DOHH2 (cell line): ENCODE measurements around the gene DSG2.

ENCODE experiments used
- CTCF ChIP-seq: fragments of 200-600 bp; sonication (generic); IDR thresholded peaks from one replicate; pipeline ENCODE4 v1.5.1; 2014; ENCODE audit warnings: antibody characterized with exemption, mild to moderate bottlenecking, low read depth, low read length; ENCODE audit not compliant: poor library complexity, severe bottlenecking
- EZH2phosphoT487 ChIP-seq: fragments of 200-600 bp; sonication (generic); IDR thresholded peaks from 2 replicates; pipeline ENCODE4 v1.6.1; 2017; ENCODE audit warnings: borderline replicate concordance, mild to moderate bottlenecking, antibody characterized with exemption, low read length, moderate library complexity, mixed read lengths

DNA sequence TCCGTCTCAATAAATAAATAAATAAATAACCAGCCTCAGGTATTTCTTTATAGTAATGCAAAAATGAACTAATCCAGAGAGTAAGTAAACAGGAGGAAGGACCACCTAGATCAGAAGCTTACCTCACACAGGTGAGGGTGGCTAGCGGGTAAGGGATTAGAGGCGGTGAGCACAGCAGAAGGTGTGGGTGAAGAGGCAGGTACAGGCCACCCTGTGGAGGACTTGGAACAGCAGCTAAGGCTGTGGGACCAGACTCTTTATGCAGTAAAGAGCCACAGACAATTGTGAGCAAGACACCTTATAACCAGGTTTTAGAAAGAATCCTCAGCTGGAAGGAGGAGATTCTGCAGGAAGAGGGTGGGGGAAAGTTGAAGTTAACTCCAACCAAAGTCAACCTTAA is 59.5 kb downstream of the DSG2 start:
- TF ChIP-seq CTCF (no peak), EZH2phosphoT487 (no peak)
